ENCODE data around the gene SMURF2.

DNA sequence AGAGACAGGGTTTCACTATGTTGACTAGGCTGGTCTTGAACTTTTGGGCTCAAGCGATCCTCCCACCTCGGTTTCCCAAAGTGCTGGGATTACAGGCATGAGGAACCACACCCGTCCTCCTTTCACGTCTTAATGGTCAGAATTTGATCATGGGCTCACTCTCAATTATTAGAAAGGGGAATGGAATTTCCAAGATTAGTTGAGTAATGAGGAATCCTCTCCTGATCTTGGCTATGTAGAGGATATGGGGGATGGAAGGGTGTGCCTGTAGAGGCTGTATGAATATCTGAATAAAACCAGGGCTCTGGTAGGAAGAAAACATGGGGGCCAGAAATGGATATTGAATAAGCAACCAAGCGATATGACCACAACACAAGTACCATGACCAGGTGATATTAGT, 25.9 kb upstream of the SMURF2 start:
- TF ChIP-seq CTCF (IDR thresholded peaks at IDR 0.05; ENCODE audit: insufficient read depth, low read depth, low read length) (no peak), EZH2 (IDR thresholded peaks at IDR 0.05; ENCODE audit: insufficient read depth, low read length) (no peak)

All from astrocyte (in vitro differentiated cells and primary cell).